Stimulated activated CD8-positive, alpha-beta memory T cell treated with anti-CD3 and anti-CD28 coated beads, Interleukin-7, amount 100 ng/mL, for 48 hours (primary cell): Measurements from ENCODE around the gene GRXCR2.
"Not testable (repeated sequence)": the region's sequence is repeated elsewhere in the genome, so short reads cannot be mapped to it uniquely, and the experiment has no call there.

Source experiments
- DNase-seq, 2 donors: peaks; one replicate each; pipeline ENCODE4 v3.0.0-alpha.2; 2020; ENCODE audit warnings: low read depth in 1 of 2; ENCODE audit errors: extremely low read depth in 1 of 2

Gene GRXCR2

GRCh38 chr5:145840458-145841132, 32.2 kb downstream of the GRXCR2 start:
- no peak for DNase-seq

- no peak for DNase-seq
These were observed 34.5 kb downstream of the GRXCR2 start for GRCh38 chr5:145838276-145838675.

GRCh38 chr5:145836241-145836640, 36.6 kb downstream of the GRXCR2 start:
- DNase-seq: not testable (repeated sequence)

- no peak for DNase-seq
These were observed 37.0 kb downstream of the GRXCR2 start for GRCh38 chr5:145835848-145836239.

- DNase-seq: peak; percentile 28 to 39
These were observed 37.6 kb downstream of the GRXCR2 start, which contains the start of gene PRELID2 for GRCh38 chr5:145834917-145835847. Gene PRELID2, minus strand, starts transcription at chr5:145835342. Its CDS starts 91 bp downstream, at chr5:145835251.

GRCh38 chr5:145834554-145834916, 38.3 kb downstream of the GRXCR2 start:
- DNase-seq: no peak

GRCh38 chr5:145833631-145834200, 39.1 kb downstream of the GRXCR2 start:
- no peak for DNase-seq

- no peak for DNase-seq
These were observed 42.2 kb downstream of the GRXCR2 start for GRCh38 chr5:145830594-145830993.

GRCh38 chr5:145829708-145830361, 43.0 kb downstream of the GRXCR2 start:
- no peak for DNase-seq

GRCh38 chr5:145826895-145827674, 45.7 kb downstream of the GRXCR2 start:
- no peak for DNase-seq

- DNase-seq: no peak
These were observed 47.0 kb downstream of the GRXCR2 start for GRCh38 chr5:145825751-145826180.

- DNase-seq: no peak
These were observed 48.8 kb downstream of the GRXCR2 start for GRCh38 chr5:145824040-145824439.

- no peak for DNase-seq
These were observed 54.2 kb downstream of the GRXCR2 start for GRCh38 chr5:145818604-145819003.

- no peak for DNase-seq
These were observed 59.9 kb downstream of the GRXCR2 start for GRCh38 chr5:145812877-145813276.

- DNase-seq: no peak
These were observed 60.8 kb downstream of the GRXCR2 start for GRCh38 chr5:145811834-145812625.
